Dermis microvascular lymphatic vessel endothelial cell (primary cell): ENCODE measurements around the gene DUSP28. TPM values are rescaled to one million over a fixed set of nuclear protein-coding genes. Genes with fewer than 3 reads are reported as not detected.
"Not testable (repeated sequence)": the region's sequence is repeated elsewhere in the genome, so short reads cannot be mapped to it uniquely, and the experiment has no call there.

Source experiments
- DNase-seq, 2 donors: peaks; one replicate each; pipeline versions ENCODE4 v3.0.0 to v3.0.0-alpha.2; 2010; ENCODE audit warnings: low read depth in 2 of 2
- total RNA-seq: library from RNA; depleted of rRNA; stranded (reverse); fragments of >200 nt; gene quantifications from 2 replicates; pipeline ENCODE4 v1.2.1, GENCODE V29; 2014

Gene DUSP28
- total RNA-seq, 1 donor from 2014 or later, result 1.4 TPM

GRCh38 chr2:240560480-240561324 is 545 bp downstream of the DUSP28 start:
- DNase-seq, result peak; percentile 92 to 99

- DNase-seq, result peak in 1 of 2 donors; percentile 71
Observed at GRCh38 chr2:240561325-240561971, 1.3 kb downstream of the DUSP28 start.

- DNase-seq, result not testable (repeated sequence)
Observed at GRCh38 chr2:240563231-240563630, 3.1 kb downstream of the DUSP28 start.

GRCh38 chr2:240563951-240564560 is 3.9 kb downstream of the DUSP28 start:
- DNase-seq, result no peak

- DNase-seq, result no peak
Observed at GRCh38 chr2:240564561-240565332, 4.6 kb downstream of the DUSP28 start.

GRCh38 chr2:240565333-240566202 is 5.4 kb downstream of the DUSP28 start:
- peak; percentile 77 to 91 for DNase-seq

GRCh38 chr2:240566203-240567136 is 6.3 kb downstream of the DUSP28 start:
- peak in 1 of 2 donors; percentile 87 for DNase-seq

- peak in 1 of 2 donors; percentile 28 for DNase-seq
Observed at GRCh38 chr2:240567137-240567871, 7.1 kb downstream of the DUSP28 start.

GRCh38 chr2:240567872-240568677 is 7.9 kb downstream of the DUSP28 start, which contains the start of gene RNPEPL1:
RNPEPL1 (plus strand) TSS chr2:240568484; CDS start chr2:240568587, 103 bp downstream.
- DNase-seq, result peak in 1 of 2 donors; percentile 50

GRCh38 chr2:240568678-240569522 is 8.7 kb downstream of the DUSP28 start:
- DNase-seq, result peak in 1 of 2 donors; percentile 80

GRCh38 chr2:240569523-240569997 is 9.4 kb downstream of the DUSP28 start:
- no peak for DNase-seq

GRCh38 chr2:240569998-240570530 is 9.9 kb downstream of the DUSP28 start:
- DNase-seq, result no peak

- DNase-seq, result no peak
Observed at GRCh38 chr2:240570531-240571313, 10.6 kb downstream of the DUSP28 start.

GRCh38 chr2:240571314-240571973 is 11.3 kb downstream of the DUSP28 start:
- DNase-seq, result no peak
